HG03378 (cell line): ENCODE results near the gene NBAS.

ENCODE experiments used
- ATAC-seq: cut with Tn5 transposase; IDR thresholded peaks from one replicate; pipeline ENCODE4 v1.9.1; 2021; ENCODE audit warnings: mild to moderate bottlenecking, moderate library complexity; ENCODE audit not compliant: unreplicated experiment

Gene NBAS

DNA sequence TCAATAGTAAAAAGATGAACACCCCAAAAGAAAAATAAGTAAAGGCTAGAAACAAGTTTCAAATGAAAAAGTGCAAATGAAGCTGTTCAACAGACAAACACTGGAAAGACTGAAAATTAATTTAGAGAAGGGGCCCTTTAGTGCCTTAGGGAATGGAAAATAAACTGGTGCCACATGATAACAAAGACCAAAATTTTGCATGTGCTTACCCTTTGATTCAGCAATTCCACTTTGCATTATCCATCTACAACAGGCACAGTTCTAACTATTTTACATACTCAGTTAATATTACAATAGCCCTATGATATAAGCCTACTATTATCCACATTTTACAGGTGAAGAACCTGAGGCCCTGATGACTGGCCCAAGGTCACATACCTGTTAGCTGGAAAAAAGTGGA lies 183.9 kb downstream of the NBAS start:
- no peak for ATAC-seq

DNA sequence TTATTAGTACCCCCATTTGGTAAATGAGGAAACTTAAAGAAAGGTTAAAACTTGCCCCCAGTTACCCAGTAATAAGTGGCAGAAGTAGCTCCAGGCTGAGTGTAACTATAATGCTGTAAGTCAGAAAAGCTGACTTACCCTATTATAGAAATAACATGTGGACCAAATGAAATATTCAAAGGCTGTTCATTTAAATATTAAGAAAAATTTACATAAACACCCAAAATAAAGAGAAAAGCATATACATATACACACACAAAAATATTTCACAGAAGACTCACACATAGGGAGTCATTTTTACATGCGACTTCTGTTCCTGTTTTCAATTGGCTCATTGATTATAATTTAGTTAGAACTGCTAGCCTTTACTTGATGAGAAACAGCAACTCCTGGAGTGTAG lies 189.1 kb downstream of the NBAS start:
- ATAC-seq: no peak

DNA sequence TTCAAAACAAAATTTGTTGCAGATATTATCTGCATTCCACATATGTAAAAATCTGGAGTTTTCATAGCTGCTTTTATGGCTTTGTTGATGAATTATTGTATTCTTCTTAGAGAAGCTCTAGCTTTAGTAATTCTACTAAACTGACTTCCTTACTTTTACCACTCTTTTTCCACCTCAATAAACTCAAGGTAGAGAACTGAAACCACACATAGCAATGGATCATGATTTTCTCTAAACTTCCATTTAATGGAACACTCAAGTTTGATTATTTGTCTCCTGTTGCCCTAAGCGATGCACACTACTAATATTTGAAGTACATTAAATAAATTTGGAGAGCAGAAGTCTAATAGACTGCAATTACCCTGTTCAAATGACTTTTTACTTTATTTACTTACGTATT lies 192.0 kb downstream of the NBAS start:
- no peak for ATAC-seq

DNA sequence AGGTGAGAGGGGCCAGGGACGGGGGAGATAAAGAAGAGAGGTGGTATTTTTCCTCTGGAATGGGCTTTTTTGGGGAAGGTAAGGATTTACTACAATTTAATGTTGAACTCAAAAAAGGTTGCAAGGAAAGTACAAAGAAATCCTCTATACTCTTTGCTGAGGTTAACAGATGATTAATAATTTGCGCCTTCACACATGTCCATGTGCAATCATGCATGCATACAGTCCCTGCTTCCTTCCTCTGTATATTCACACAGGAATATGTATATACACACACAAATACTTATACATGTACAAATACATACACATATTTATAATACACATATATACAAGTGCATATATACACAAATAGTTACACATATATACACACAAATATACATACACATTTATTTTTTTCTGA lies 193.4 kb downstream of the NBAS start:
- ATAC-seq: peak; percentile 80

DNA sequence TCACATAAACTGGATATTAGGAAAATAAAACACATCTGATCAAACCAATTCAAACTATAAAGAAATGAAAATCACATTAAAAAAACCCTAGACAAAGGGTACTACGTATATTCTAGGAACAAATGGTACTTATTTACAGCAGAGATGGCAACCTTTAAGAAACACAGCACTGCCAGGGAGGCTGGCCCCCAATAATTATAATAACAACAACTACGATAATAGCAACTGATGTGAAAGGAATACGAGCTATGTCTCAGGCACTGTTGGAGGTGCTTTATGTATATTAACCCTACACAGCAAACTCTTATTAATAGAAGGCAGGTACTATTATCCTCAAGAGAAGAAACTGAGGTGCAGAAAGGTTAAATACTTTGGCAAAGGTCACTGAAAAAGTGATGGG lies 193.9 kb downstream of the NBAS start:
- no peak for ATAC-seq

DNA sequence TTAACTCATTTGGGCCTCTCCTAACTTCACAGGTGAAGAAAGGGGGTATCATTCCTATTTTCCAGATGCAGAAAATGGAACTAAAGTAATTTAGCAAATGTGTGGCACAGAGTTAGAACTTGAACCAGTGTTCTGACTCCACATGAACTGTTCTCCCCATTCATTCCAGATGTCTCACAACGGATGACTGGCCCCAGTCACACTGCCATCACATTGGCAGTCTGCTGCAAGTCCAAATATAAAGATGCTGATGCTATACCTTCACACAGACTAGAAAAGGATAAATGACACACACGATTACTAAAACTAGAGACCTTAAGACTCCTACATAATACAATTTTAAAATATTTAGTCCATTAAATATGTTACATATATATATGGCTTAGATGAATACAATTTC lies 195.7 kb downstream of the NBAS start:
- no peak for ATAC-seq

DNA sequence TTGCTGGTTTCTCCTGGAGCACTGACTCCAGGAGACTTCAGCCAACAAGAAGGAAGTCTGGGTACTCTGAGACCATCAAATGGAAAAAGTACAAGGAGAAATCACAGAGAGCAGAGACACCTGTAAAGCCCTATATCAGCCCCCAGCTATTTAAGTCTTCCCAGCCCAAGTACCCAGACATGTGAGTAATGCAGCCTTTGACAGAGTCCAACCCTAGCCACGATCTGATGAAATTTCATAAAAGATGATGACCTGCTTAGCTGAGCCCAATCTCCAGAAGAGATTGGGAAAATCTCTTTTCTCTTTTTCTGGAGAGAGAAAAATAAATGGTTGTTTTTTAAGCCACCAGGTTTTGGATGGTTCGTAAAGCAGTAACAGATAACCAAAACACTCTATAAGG lies 196.6 kb downstream of the NBAS start:
- no peak for ATAC-seq

DNA sequence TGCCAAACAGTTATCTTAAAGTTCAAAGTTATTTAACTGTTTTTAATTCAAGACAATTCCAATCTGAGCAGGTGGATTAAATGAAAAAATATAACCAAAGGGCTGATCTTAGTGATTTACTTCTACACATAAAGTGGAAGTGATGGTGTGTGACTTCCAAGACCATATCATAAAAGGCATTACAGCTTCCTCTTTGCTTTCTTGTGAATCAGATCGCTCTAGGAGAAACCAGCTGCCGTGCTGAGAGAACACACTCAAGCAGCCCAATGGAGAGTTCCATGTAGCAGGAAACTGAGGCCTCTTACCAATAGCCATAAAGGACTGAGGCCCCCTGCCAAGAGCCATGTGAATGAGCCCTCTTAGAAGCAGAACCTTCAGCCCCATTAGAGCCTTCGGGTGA lies 197.4 kb downstream of the NBAS start:
- no peak for ATAC-seq

DNA sequence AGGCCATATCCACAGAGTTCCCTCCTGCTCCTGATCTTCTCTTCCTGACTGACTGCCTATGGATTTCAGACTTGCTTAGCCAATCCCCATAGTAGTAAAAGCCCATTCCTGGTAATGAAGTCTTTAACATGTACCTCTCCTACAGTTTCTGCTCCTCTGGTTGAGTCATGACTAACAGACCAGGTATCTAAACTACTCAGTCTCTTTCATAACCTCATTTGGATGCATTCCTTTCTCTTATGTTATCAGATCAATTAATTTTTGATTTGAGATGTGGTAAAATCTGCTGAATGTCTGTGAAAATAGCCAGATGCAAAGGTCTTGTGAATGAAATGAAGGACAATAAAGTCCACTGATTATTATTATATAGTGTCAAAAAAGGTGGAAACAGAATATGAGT lies 198.0 kb downstream of the NBAS start:
- ATAC-seq: no peak

DNA sequence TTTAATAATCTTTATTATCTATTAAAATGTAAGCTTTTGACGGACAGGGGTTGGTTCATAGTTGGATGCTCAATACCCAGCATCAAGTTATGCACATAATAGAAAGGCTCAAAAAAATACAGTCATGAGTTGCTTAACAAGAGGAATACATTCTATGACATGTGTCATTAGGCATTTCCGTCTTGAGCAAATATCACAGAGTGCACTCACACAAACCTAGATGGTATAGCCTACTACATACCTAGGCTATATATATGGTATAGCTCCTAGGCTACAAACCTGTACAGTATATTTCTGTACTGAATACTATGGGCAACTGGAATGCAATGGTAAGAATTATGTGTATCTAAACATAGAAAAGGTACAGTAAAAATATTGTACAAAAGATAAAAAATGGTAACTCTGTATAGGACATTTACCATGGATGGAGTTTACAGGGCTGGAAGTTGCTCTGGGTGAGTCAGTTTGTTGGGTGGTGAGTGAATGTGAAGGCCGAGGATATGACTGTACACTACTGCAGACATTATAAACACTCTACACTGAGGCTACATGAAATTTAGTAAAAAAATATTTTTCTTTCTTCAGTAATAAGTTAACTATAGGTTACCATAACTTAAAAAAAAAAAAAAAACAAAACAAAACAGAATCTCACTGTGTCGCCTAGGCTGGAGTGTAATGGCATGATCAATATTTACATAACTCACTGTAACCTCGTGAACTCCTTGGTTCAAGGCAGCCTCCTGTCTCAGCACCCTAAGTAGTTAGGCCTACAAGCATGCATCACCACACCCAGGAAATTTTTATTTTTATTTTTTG lies 201.2 kb downstream of the NBAS start:
- no peak for ATAC-seq

DNA sequence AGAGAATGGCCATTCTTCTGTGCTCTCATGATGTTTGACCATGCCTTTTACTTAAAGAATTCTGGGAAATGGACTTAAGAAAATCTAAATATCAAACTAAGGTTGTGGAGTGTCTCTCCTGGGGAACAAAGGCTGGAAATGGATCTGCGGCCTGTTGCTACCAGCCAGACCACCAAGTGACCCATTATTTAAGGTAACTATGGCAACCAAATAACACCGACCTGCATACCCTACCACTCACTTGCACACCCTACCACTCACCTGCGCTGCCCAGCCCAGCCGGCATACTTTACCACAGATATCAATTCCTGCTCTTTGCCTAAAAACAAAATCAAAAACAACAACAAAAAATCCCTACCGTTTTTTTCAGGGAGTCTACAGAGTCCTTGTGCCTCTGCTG lies 203.2 kb downstream of the NBAS start:
- no peak for ATAC-seq

DNA sequence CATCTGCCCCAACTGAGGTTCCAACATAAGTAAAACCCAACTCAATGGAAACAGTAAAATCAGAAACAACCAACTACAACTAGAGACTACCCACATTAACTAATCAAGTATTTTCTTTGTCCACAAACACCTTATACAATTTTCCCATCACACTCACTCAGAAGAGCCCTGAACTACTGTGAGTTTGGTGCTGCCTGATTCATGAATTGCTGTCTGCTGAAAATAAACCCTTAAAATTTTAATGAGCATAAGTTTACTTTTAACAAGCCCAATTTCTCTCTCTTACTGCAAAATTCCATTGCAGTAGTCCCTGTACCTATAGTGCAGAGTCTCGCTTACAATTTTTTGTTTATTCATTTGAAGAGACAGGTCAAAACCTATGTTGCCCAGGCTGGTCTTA lies 203.9 kb downstream of the NBAS start:
- no peak for ATAC-seq

DNA sequence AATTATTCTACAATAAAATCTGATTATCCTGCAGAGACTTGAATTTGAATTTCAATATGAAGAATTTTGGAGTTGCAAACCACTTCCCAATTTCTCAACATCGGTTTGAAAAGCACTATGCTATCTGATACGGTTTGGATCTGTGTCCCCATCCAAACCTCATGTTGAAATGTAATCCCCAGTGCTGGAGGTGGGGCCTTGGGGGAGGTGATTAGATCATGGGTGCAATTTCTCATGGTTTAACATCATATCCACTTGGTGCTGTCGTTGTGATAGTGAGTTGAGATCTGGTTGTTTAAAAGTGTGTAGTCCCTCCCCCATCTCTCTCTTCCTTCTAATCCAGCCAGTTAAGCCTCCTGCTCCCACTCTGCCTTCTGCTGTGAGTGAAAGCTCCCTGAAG lies 205.7 kb downstream of the NBAS start:
- ATAC-seq: no peak

DNA sequence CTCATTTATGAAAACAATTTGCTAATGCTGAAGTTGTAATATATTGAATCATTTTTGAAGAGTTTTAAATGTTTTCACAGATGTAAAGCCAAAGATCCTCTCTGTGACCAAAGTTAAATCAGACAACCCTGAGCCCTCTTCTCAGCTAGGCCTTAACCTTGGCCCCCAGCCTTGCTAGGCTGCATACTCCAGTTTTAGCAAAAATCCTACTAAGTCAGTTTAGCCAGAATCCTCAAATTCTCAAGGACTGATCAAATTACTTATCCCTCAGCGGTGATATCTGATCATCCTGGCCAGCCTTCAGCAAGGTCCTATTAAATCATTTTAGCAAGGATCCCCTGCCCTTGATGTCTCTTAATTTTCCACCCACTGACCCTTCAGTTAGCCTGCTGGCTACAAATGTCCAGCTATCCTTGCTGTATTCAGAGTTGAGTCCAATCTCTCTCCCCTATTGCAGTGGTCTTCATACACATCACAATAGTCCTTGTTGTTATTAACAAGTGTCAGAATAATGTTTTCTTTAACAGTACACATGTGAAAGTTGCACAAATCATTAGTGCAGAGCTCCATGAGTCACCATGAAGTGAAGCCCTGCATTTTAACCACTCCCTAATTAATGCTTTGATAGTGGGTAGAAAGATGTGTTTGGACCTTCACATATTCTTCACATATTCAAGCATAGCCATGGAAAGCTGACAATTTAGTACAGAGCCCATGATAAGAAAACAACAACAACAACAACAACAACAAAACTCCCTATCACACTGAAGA lies 206.4 kb downstream of the NBAS start:
- ATAC-seq: no peak

DNA sequence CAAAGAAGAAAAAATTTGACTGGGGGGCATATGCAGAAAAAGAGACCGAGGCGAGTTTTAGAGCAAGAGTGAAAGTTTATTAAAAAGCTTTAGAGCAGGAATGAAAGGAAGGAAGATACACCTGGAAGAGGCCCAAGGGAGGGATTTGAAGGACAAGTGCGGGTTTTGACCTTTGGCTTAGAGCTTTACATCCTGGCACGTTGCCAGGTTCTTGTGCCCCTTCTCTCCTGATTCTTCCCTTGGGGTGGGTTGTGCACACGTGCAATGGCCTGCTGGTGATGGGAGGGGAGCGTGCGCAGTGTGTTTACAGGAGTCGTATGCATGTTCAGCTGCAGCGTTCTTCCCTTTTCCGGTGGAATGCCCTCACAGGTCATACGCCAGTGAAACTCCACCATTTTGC lies 208.8 kb downstream of the NBAS start:
- no peak for ATAC-seq

DNA sequence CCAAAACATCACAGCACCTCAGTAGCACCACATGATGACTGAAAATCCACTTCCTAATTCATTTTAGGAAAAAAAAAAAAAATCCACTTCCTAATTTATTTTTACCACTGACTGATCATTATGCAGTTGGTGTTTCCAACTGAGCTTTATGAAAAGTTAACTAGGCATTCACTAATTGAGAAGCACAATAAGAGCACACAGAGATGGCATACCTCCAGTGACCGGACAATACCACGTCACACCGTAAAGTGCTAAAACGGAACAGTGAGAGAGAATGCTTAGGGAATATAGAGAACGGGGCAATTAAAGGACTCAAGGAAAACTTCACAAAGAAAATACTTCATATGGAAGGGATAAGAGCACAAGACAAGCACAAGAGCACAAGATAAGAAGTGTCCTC lies 212.5 kb downstream of the NBAS start:
- no peak for ATAC-seq

DNA sequence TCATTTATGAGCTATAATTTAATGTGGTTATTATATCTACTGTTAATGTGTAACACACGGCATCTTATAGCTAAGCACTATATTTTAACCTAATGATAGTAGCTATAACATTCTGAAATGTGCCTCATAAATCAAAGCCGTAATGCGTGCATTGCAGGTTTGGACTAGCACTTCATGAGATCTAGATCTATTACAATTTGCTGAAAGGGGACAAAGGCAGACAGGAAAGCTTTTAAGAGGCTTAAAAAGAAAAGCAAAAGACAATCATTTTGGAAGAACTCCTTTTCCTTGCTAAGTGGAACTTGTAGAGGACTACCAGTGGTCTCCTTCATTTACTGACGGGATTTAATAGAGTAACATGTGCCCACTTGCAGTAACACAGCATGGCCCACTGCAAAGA lies 213.1 kb downstream of the NBAS start:
- no peak for ATAC-seq

DNA sequence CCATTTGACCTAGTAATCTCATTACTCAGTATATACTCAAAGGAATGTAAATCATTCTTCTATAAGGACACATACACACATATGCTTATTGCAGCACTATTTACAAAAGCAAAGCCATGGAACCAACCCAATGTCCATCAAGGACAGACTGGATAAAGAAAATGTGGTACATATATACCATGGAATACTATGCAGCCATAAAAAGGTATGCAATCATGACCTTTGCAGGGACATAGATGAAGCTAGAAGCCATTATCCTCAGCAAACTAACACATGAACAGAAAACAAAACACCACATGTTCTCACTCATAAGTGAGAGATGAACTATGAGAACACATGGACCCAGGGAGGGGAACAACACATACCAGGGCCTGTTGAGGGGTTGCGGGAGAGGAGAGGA lies 214.5 kb downstream of the NBAS start:
- ATAC-seq: no peak

DNA sequence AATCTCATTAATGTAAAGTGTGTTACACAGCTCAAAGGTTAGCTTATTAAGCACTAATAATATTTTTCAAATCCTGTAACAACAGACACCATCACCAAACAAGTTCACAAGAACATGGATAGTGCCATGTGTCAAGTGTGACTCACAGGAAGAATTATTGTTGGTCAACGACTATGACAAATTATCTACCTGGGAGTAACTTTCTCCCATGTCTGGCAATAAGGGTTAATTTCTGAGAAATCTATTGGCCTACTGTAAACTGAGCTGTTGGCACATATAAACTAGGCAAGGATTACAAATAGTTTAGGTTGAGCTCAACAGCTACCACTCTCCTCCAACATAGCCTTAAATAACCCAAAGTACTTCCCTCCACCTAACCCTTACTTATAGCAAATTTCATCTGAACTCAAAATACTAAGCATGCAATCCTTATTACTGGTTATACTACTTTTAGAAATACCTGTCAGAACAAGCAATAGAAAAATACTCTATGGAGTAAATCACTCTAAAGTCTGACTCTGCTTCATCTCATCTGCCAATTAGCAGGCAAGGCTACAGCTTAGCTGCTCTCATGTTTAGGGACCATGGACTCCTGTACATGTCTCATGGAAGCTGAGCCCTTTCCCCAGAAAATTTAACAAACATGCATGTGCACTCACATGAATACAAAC lies 223.0 kb downstream of the NBAS start:
- ATAC-seq: no peak

DNA sequence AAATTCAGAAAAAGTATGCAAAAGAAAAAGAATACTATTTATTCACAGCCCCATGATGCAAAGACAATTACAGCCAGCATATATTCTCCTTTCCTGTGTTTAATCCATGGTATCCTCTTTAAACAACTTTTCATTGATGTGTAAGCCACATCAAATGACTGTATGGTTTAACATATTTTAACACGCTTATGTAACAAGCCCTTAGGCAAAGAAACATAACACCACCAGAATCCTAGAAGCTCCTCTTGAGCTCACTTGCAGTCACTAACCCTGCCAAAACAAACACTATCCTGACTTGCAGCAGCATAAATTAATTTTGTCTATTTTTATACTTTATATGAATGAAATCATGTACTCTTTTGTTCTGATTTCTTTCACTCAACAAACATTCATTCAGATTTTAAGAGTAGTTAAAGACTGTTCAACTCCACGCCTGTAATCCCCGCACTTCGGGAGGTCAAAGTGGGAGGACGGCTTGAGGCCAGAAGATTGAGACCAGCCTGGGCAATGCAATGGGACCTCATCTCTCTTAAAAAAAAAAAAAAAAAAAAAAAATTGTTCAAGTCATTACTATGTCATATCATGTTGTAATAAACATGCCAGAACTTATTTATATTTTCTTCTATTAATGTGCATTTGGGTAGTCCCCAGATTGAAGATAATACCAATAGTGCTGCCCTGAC lies 226.3 kb downstream of the NBAS start:
- ATAC-seq: no peak

DNA sequence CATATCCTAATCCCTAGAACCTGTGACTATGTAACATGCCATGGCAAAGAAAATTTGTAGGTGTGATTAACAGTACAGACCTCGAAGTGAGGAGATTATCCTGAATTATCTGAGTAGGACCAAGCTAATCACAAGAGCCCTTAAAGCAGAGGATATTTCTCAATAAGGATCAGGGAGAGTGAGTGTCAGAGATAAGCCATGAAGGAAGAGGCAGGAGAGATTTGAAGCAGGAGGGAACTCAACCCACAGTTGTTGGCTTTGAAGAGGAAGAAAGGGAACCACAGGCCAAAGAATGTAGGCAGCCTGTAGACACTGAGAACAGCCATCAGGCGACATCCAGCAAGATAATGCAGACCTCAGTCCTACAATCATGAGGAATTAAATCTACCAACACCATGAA lies 229.3 kb downstream of the NBAS start:
- no peak for ATAC-seq
